NK-92 (cell line): Measurements from ENCODE around the gene ADIPOR2.
"Not testable (repeated sequence)": the region's sequence is repeated elsewhere in the genome, so short reads cannot be mapped to it uniquely, and the experiment has no call there.

Source experiments
- DNase-seq: peaks from one replicate; lab custom pipeline; 2025; ENCODE audit not compliant: unreplicated experiment; lab: John Stamatoyannopoulos, UW

The ADIPOR2 gene

GRCh38 chr12:1663440-1664132 is 27.3 kb upstream of the ADIPOR2 start:
- DNase-seq = no peak

- no peak for DNase-seq
Measured at GRCh38 chr12:1665366-1665765, 25.5 kb upstream of the ADIPOR2 start.

- DNase-seq = no peak
Measured at GRCh38 chr12:1666215-1666614, 24.7 kb upstream of the ADIPOR2 start.

GRCh38 chr12:1666685-1667162 is 24.1 kb upstream of the ADIPOR2 start:
- DNase-seq = no peak

GRCh38 chr12:1668833-1669543 is 21.9 kb upstream of the ADIPOR2 start:
- DNase-seq = no peak

- no peak for DNase-seq
Measured at GRCh38 chr12:1670358-1671268, 20.3 kb upstream of the ADIPOR2 start.

GRCh38 chr12:1676043-1676442 is 14.8 kb upstream of the ADIPOR2 start:
- DNase-seq = no peak

GRCh38 chr12:1680804-1681492 is 9.9 kb upstream of the ADIPOR2 start:
- no peak for DNase-seq

- DNase-seq = no peak
Measured at GRCh38 chr12:1681493-1681807, 9.4 kb upstream of the ADIPOR2 start.

GRCh38 chr12:1688086-1688710 is 2.7 kb upstream of the ADIPOR2 start:
- DNase-seq = no peak

GRCh38 chr12:1691123-1692007 is 495 bp downstream of the ADIPOR2 start:
- DNase-seq = no peak

GRCh38 chr12:1692226-1692625 is 1.4 kb downstream of the ADIPOR2 start:
- no peak for DNase-seq

GRCh38 chr12:1692895-1693610 is 2.2 kb downstream of the ADIPOR2 start:
- DNase-seq = no peak

- not testable (repeated sequence) for DNase-seq
Measured at GRCh38 chr12:1695097-1695496, 4.2 kb downstream of the ADIPOR2 start.

GRCh38 chr12:1695886-1696670 is 5.2 kb downstream of the ADIPOR2 start:
- DNase-seq = no peak

- DNase-seq = no peak
Measured at GRCh38 chr12:1696800-1697199, 5.9 kb downstream of the ADIPOR2 start.

- DNase-seq = no peak
Measured at GRCh38 chr12:1697271-1697670, 6.4 kb downstream of the ADIPOR2 start.

- no peak for DNase-seq
Measured at GRCh38 chr12:1698720-1699119, 7.8 kb downstream of the ADIPOR2 start.
